WTC11 (cell line): Measurements from ENCODE around the gene ABCC3. TPM values are rescaled to one million over a fixed set of nuclear protein-coding genes. Genes with fewer than 3 reads are reported as not detected.
"Not testable (repeated sequence)": the region's sequence is repeated elsewhere in the genome, so short reads cannot be mapped to it uniquely, and the experiment has no call there.

Experiments used
- ATAC-seq: fragments of 200-7000 bp; cut with Tn5 transposase; 2 replicates; pipeline ENCODE4 v1.10.0; 2021; ENCODE audit warnings: mild to moderate bottlenecking, moderate library complexity
- CTCF ChIA-PET: fragments of 300-600 bp; sonication (Branson Sonifier 250); formaldehyde crosslinking; loops from one replicate; lab custom pipeline; 2021; ENCODE audit warnings: antibody characterized with exemption; lab: Charles Lee
- POLR2A ChIA-PET: fragments of 350-600 bp; sonication (Branson Sonifier 250); formaldehyde crosslinking; loops from one replicate; lab custom pipeline; 2021; ENCODE audit warnings: antibody characterized with exemption; lab: Charles Lee
- DNase-seq: peaks from one replicate; pipeline ENCODE4 v3.0.0; 2021; ENCODE audit warnings: low spot score
- H3K27ac Mint-ChIP-seq: 2 replicates; pipeline ENCODE4 v1.8.0; 2021; ENCODE audit warnings: mixed read lengths
- H3K27me3 Mint-ChIP-seq: 2 replicates; pipeline ENCODE4 v1.8.0; 2021; ENCODE audit warnings: low read depth, mild to moderate bottlenecking, moderate library complexity, mixed read lengths
- H3K36me3 Mint-ChIP-seq: 2 replicates; pipeline ENCODE4 v1.8.0; 2021; ENCODE audit warnings: mixed read lengths
- H3K4me1 Mint-ChIP-seq: 2 replicates; pipeline ENCODE4 v1.8.0; 2022; ENCODE audit warnings: mixed read lengths
- H3K4me3 Mint-ChIP-seq: 2 replicates; pipeline ENCODE4 v1.8.0; 2021; ENCODE audit warnings: mild to moderate bottlenecking, moderate library complexity, mixed read lengths
- H3K9me3 Mint-ChIP-seq: 2 replicates; pipeline ENCODE4 v1.8.0; 2021; ENCODE audit warnings: mixed read lengths
- ARID4B ChIP-seq: sonication (generic); formaldehyde crosslinking; IDR thresholded peaks from 2 replicates; pipeline ENCODE4 v1.8.0; 2023; ENCODE audit warnings: missing genetic modification reagents, mild to moderate bottlenecking, borderline replicate concordance
- ATF3 ChIP-seq: sonication (generic); formaldehyde crosslinking; conservative IDR thresholded peaks from 2 replicates; pipeline ENCODE4 v1.8.1; 2022; ENCODE audit warnings: mild to moderate bottlenecking, missing genetic modification reagents
- ESRRA ChIP-seq: sonication (generic); formaldehyde crosslinking; IDR thresholded peaks from 2 replicates; pipeline ENCODE4 v1.8.1; 2022; ENCODE audit warnings: mild to moderate bottlenecking, missing genetic modification reagents, borderline replicate concordance
- IRF2 ChIP-seq: sonication (generic); formaldehyde crosslinking; IDR thresholded peaks from 2 replicates; pipeline ENCODE4 v1.8.0; 2022; ENCODE audit warnings: low read depth, missing genetic modification reagents, borderline replicate concordance
- JAZF1 ChIP-seq: fragments of 250-450 bp; sonication (Bioruptor Pico); IDR thresholded peaks from 2 replicates; pipeline ENCODE4 v1.9.0; 2021; ENCODE audit warnings: moderate library complexity, mild to moderate bottlenecking, inconsistent platforms
- MAX ChIP-seq: sonication (generic); formaldehyde crosslinking; IDR thresholded peaks from 2 replicates; pipeline ENCODE4 v1.8.0; 2022; ENCODE audit warnings: mild to moderate bottlenecking, missing genetic modification reagents
- MYBL2 ChIP-seq: sonication (generic); formaldehyde crosslinking; IDR thresholded peaks from 2 replicates; pipeline ENCODE4 v1.8.1; 2023; ENCODE audit warnings: mild to moderate bottlenecking, moderate library complexity, missing genetic modification reagents
- RELA ChIP-seq: sonication (generic); formaldehyde crosslinking; IDR thresholded peaks from 2 replicates; pipeline ENCODE4 v1.8.1; 2022; ENCODE audit warnings: missing genetic modification reagents, mild to moderate bottlenecking, borderline replicate concordance
- RORB ChIP-seq: fragments of 250-450 bp; sonication (Bioruptor Pico); IDR thresholded peaks from 2 replicates; pipeline ENCODE4 v1.9.0; 2021; ENCODE audit warnings: mild to moderate bottlenecking
- USF2 ChIP-seq: sonication (generic); formaldehyde crosslinking; IDR thresholded peaks from 2 replicates; pipeline ENCODE4 v1.8.1; 2023; ENCODE audit warnings: mild to moderate bottlenecking, missing genetic modification reagents, moderate library complexity
- ZNF121 ChIP-seq: sonication (generic); formaldehyde crosslinking; IDR thresholded peaks from 2 replicates; pipeline ENCODE4 v1.8.0; 2023; ENCODE audit warnings: missing genetic modification reagents
- ZNF263 ChIP-seq: sonication (generic); formaldehyde crosslinking; IDR thresholded peaks from 2 replicates; pipeline ENCODE4 v1.8.1; 2022; ENCODE audit warnings: low read depth, mild to moderate bottlenecking, moderate library complexity, missing genetic modification reagents
- ZNF396 ChIP-seq: fragments of 250-450 bp; sonication (Bioruptor Pico); IDR thresholded peaks from 2 replicates; pipeline ENCODE4 v1.8.0; 2021; ENCODE audit warnings: mild to moderate bottlenecking, moderate library complexity, borderline replicate concordance
- total RNA-seq: library from RNA; stranded (reverse); gene quantifications from 3 replicates; pipeline ENCODE4 v1.2.3, GENCODE V29; 2021

The ABCC3 gene
- total RNA-seq, 1 experiment from 2014 or later: 0.92 TPM

GRCh38 chr17:50721194-50722010 lies 86.7 kb downstream of the ABCC3 start (continued):
- TF ChIP-seq USF2 (CRISPR knock-in tag) (no peak), IRF2 (CRISPR knock-in tag) (no peak), RORB (CRISPR knock-in tag) (no peak), MAX (CRISPR knock-in tag) (no peak), RELA (no peak), MYBL2 (no peak), JAZF1 (CRISPR knock-in tag) (no peak)

- Mint-ChIP-seq H3K27ac (peak overlapping the region; percentile 89), H3K9me3 (no peaks in the 10 kb centered on the region), H3K4me3 (peak overlapping the region; percentile 96), H3K4me1 (peaks cover 39% of the 10 kb centered on the region), H3K36me3 (peaks cover 9% of the 10 kb centered on the region), H3K27me3 (no peaks in the 10 kb centered on the region)
- ChIA-PET CTCF (no interaction called here), POLR2A (no interaction called here)
- no peak for TF ChIP-seq RORB (CRISPR knock-in tag)
- TF ChIP-seq ARID4B: no peak
- ATAC-seq (no peak), DNase-seq (no peak)
Measured at GRCh38 chr17:50722746-50723145, 88.1 kb downstream of the ABCC3 start.

- CTCF ChIA-PET, H3K36me3 Mint-ChIP-seq, ATAC-seq, DNase-seq, H3K4me3 Mint-ChIP-seq, H3K27me3 Mint-ChIP-seq, H3K27ac Mint-ChIP-seq, H3K9me3 Mint-ChIP-seq: not testable (repeated sequence)
- POLR2A ChIA-PET: interaction anchor here (1.0 kb wide), 1 partner anchor 128 kb away, joined by 3 read pairs; no protein-coding TSS in a partner anchor
- H3K4me1 Mint-ChIP-seq: peaks cover 43% of the 10 kb centered on the region
Measured at GRCh38 chr17:50724622-50725021, 89.9 kb downstream of the ABCC3 start.

GRCh38 chr17:50725769-50726655 lies 91.3 kb downstream of the ABCC3 start:
- Mint-ChIP-seq H3K27ac (no peak overlapping the region; the same call in 1 of the 2 replicates), H3K4me1 (peaks cover 41% of the 10 kb centered on the region), H3K27me3 (no peaks in the 10 kb centered on the region), H3K9me3 (no peaks in the 10 kb centered on the region), H3K4me3 (no peak overlapping the region), H3K36me3 (peaks cover 2% of the 10 kb centered on the region; the same call in 1 of the 2 replicates)
- DNase-seq (no peak), ATAC-seq (no peak)
- ChIA-PET CTCF (interaction anchor here (0.8 kb wide), 1 partner anchor 186 kb away, joined by 3 read pairs; no protein-coding TSS in a partner anchor), POLR2A (no interaction called here)
- TF ChIP-seq ZNF396 (CRISPR knock-in tag) (no peak), ESRRA (CRISPR knock-in tag) (no peak), ATF3 (no peak), ZNF121 (no peak), ZNF263 (no peak)
